NCI-H1436 (cell line): Measurements from ENCODE around the gene FKBP1A.
A peak's percentile ranks its signal among the peaks of the same experiment; 100 is the strongest.

Source experiments
- DNase-seq: peaks from one replicate; lab custom pipeline; 2025; lab: John Stamatoyannopoulos, UW

FKBP1A gene

GRCh38 chr20:1383623-1384404 is 9.0 kb downstream of the FKBP1A start:
- DNase-seq = peak; percentile 50

- DNase-seq = no peak
These were observed 10.2 kb downstream of the FKBP1A start for GRCh38 chr20:1382670-1383069.

GRCh38 chr20:1381753-1382591 is 10.9 kb downstream of the FKBP1A start:
- no peak for DNase-seq

GRCh38 chr20:1378735-1379125 is 14.1 kb downstream of the FKBP1A start:
- DNase-seq = no peak

- no peak for DNase-seq
These were observed 14.7 kb downstream of the FKBP1A start for GRCh38 chr20:1377984-1378734.

- DNase-seq = no peak
These were observed 15.4 kb downstream of the FKBP1A start for GRCh38 chr20:1377341-1377871.

- no peak for DNase-seq
These were observed 16.2 kb downstream of the FKBP1A start for GRCh38 chr20:1376408-1377270.

GRCh38 chr20:1376007-1376406 is 16.8 kb downstream of the FKBP1A start:
- no peak for DNase-seq

- no peak for DNase-seq
These were observed 17.3 kb downstream of the FKBP1A start for GRCh38 chr20:1375515-1375914.

GRCh38 chr20:1374246-1374645 is 18.6 kb downstream of the FKBP1A start:
- no peak for DNase-seq

GRCh38 chr20:1373614-1374013 is 19.2 kb downstream of the FKBP1A start:
- no peak for DNase-seq

- DNase-seq = no peak
These were observed 19.8 kb downstream of the FKBP1A start for GRCh38 chr20:1373036-1373435.

- DNase-seq = no peak
These were observed 20.9 kb downstream of the FKBP1A start for GRCh38 chr20:1371830-1372539.

GRCh38 chr20:1371202-1371782 is 21.6 kb downstream of the FKBP1A start:
- DNase-seq = no peak

GRCh38 chr20:1370548-1371110 is 22.2 kb downstream of the FKBP1A start:
- no peak for DNase-seq

GRCh38 chr20:1369970-1370369 is 22.9 kb downstream of the FKBP1A start:
- no peak for DNase-seq

GRCh38 chr20:1368448-1369199 is 24.2 kb downstream of the FKBP1A start:
- no peak for DNase-seq

- no peak for DNase-seq
These were observed 25.4 kb downstream of the FKBP1A start for GRCh38 chr20:1367479-1367878.

- DNase-seq = no peak
These were observed 28.7 kb downstream of the FKBP1A start for GRCh38 chr20:1364106-1364505.
